NCI-H187 (cell line): Measurements from ENCODE around the gene GRB7.

Experiments
- DNase-seq, 2 experiments: peaks; one replicate each; lab custom pipeline; 2025; lab: John Stamatoyannopoulos, UW

Gene GRB7

DNA sequence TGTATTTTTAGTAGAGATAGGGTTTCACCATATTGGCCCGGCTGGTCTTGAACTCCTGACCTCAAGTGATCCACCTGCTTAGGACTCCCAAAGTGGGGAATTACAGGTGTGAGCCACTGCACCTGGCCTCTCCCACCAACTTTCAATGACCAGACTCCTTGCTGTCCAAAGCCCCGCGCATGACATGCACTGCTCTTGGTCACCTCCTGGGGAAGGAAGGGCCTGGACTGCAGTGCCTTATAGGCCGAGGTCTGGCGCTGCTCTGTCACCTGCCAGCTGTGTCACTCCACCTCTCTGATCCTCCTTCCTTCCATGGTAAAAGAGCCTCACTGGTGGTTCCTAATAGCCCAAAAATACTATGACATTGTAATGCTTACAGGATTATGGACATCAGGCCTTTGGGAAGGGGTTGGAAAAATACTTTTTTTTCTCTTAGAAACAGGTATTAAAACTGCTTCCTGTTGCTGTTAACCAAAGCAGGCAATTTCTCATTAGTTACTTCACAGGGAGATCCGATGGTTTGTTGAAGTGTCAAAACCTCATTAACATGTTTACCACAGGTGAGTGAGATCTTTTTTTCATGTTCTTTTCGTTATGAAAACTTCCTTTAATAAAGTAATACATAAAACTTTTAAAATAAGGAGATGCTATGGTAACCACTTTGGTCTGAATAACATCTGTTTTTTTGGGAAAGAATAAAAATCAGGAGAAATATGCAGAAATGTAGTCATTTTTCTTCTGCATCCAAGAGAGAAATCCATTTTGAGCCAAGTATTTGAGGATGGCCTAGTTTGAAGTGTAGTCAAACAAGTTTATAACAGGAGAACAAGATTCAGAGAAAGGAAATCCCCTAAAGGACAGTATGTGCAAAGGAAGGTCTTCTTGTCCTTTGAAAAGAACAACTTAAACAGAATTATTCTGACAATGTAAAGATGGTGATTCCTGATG lies 35.5 kb downstream of the GRB7 start:
- no peak for DNase-seq

DNA sequence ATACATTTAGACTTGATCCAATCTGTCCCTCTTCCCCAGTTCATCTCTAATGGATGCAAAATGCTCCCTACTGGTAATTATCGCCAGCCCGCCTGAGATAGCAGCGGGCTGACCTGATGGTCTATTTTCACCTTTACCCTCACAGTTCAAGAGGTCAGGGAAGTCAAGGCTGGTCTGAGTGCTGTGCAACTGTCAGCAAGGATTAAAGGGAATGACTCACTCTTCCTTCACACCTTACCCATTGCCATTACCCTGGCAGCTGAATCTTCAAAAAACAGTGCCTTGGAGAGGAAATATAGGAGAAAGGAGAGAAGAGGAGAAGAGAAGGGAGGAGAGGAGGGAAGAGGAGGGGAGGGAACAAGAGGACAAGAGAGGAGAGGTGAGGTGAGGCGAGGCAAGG lies 36.3 kb downstream of the GRB7 start:
- DNase-seq, result no peak

DNA sequence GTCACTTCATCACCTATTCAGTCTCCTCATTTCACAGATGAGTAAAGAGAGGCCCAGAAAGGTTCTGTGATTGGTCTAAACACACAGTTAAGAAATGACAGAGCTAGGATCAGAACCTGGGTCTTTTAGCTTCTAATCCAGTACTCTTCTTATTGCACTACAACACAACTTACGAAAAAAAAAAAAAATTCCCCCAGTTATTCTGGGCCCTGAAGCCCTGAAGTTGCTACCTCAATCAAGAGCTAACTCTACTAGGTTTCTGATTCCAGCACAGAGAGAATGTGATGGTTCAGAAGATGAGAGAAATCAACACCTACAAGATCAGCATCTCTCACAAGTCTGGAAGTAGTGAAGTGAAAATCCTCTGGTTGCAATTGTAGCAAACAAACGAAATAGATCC lies 37.3 kb downstream of the GRB7 start:
- no peak for DNase-seq

DNA sequence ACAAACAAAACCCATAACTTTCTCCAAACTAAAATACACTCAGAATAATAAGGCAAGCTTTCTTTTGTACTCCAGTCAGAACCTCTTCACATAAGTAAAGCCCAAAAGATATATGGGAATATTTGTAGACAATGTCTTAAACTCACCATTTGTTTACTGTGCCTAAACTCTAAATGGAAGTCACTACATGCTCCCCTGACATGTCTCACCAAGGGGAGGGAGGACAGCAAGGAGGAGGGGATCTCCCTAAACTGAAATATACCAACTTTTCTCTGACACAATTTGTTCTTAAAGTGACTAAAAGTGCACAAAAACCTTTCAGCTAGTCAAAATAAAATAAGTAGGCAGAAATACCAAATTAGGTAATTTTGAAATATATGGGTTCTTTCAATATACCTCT lies 38.5 kb downstream of the GRB7 start:
- DNase-seq, result no peak

DNA sequence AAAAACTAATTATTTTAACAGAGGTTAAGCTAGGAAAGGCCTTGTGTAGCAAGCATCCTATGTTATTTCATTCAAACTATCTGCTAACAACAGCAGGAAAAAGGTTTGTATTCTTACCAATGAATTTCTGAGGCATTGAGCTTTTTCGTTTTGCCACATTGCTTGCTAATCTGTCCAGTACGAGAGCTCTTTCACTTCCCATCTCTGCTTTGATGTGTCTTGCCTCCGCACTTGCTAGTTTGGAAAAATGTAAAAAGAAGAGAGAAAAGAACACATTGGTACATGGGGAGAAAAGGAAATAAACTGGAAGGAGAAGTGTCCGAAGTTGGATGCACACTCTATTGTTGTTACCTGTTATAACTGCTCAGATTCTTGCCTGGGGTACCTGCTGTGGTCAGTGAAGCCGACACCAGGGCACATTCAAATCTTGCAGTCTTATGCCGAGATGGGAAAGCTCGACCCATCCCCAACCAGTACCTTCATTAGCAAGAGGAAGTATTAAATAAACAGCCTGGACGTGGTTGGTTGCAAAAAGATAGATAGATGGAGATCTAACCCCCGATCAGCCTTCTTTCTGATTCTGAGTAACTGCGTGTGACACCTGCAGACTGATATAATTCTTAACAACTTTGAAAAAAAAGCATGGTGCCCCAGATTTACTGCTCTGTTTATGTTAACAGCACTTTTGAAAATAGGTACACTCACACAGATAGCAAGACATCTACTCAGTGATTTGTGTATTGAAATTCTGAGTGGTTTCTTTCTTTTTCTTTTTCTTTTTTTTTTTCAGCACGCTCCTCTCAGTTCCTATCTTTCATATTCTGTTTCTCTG lies 40.0 kb downstream of the GRB7 start:
- no peak for DNase-seq

DNA sequence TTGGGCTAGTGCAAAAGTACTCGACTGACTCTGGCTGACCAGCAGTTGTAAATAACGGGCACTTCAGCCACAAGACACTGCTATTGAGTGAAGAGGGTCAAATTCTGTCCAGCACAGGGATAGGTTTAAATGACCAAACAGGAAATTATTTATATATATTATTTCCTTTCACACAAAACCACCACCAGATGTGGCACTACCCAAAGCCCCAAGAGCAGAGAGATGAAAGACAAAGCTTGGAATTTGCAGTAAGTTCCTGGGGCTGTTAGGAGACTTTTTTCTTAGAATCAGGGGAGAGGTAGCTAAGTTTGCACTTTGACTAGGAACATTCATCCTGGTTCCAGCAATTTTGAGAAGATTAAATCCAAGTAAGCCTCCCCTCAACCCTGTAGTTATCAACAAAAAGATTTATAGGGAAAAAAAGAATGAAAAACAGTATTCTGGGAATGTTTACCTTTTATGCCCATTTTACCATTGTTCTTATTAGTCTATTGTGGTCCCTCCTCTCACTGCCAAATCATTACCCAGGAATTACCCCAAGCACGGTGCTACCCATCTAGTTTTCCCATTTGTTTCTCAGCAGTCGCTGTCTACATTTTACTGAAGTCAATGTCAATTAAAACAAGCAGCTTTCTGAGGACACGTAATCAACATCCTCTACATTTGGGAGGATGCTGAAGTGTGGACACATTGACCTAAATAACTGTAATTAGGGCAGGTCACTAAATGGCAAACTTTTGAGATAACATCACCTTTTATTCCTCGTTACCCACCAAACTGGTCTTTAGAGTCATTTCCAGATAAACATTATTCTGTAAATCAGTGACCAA lies 43.5 kb downstream of the GRB7 start:
- no peak for DNase-seq

DNA sequence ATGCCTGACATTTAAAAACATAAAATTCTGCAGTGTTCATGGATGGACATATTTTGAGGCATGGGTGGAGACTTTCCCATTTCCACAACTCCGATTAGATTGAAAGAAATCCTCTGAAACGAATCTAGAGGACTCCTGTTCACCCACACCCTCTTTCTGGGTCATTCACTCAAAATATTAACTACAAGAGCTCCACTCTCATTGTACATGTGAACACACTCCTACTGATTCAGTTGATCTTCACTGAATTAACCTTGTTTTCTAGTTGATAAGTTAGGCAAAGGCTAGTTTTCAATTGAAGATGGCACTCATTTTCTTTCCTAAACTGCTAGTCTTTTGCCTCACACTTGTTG lies 44.1 kb downstream of the GRB7 start:
- no peak for DNase-seq

DNA sequence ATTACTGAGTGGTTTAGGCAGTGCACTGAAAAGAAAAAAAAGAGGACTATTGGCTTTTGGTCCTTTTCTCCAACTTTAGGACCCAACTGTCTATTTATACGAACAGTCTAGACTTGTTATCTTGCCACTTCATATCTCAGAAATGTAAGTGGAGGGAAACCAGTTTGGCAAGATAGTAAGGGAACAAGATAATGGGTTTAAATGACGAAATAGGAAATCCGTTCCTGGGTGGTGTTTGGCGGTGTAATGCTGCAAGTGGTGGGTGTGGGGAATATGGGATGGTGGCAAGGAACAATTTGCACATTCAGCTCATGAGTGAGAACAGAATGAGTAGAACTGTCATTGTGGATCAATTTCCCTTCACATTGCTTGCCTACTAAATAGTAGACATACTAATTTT lies 44.7 kb downstream of the GRB7 start:
- no peak for DNase-seq

DNA sequence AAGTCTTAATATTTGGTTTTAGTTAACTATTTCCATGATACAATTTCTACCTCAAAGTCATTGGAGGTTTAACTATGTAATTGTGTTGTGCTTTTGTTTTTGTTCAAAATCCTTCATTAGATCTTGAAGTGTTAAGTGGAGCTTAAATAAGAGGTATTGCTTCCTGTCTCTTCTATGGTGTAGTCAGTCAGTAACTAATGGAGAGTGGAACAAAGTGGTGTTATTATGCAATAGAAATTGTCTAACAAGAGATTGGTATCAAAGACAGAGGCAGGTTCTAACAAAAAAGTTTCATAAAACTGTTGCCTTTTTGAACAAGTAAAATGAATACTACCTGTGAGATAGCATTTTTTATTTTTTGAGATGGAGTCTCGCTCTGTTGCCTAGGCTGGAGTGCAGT lies 45.2 kb downstream of the GRB7 start:
- DNase-seq, result no peak

DNA sequence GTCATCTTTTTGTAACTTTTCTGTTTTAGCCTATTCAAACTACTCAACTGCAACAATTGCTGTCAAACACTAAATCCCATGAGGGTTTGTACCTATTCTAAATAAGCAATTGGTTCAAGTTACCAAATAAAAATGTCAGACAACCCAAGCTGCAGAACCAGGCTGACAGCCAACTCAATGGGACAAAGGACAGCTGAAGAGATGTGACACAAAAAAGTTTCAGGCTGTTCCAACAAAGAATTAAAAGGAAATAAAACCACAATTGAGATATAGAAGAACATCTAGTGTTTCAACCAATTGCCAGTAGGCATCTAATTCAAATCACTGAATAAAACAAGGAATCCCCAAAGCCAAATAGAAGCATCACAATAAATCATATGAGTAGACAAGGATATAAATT lies 49.3 kb downstream of the GRB7 start:
- DNase-seq, result no peak

DNA sequence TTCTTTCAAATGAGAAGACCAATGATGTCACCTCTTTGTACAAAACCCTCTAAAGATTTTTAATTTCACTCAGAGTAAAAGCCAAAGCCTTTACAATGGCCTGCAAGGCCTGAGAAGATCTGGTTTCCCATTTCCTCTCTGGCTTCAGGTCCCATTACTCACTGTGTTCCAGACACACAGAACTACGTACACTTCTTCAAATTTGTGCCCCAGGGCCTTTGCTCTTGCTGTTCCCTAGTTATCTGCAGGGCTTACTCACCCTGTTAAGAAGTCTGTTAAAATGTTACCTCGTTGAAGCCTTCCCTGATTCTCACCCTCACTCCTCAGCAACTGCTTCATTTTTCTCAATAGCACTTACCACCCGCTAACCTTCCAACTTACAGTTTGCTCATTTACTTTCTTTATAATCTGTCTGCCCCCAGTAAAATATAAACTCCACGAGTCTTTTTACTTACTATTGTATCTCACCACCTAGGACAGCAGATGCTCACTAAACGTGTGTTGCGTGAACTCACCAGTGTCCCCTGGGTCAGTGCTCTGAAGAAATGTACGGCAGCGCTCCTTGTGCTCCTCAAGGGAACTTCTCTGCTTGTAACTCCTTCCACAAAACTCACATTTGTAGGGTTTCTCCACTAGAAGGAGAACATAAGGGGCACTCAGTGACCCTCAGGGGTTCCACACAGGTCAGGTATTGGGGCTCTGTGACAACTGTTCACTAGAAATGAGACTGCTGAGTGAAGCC lies 50.2 kb downstream of the GRB7 start:
- no peak for DNase-seq

DNA sequence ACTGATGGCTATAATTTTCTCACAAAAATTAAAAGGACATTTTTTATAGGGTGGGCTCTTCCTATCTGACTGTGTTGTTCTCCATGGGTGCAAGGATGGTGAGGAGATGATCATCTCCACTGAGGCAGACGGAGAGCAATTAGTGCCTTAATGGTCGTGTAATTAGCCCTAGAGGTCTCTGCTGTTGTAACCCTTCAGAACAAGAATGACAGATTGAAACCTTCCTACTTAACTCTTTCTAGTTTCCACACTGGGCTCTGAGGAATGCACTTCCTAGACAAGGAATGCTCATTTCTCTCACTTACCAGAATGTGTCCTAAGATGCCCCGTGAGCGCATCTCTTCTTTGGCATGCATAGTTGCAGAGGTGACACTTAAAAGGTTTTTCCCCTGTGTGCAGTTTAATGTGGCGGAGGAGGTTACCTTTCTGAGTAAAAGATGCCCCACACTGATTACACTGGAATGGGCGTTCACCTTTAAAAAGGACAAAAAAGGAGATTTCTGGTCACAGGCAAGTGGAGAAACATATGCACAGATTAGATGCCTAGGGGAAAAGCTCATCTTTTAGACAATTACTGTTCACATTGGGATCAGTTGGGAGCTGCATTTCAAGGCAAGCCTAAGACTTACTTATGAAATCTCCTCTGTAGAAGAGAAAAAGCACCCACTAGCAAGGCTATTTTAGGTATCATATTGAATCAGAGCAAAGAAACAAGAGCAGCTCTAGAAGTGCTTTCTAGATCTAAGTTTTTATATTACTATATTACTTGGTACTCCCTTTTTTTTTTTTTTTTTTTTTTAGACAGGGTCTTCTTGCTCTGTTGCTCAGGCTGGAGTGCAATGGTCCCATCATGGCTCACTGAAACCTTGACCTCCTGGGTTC lies 53.6 kb downstream of the GRB7 start:
- DNase-seq, result no peak

DNA sequence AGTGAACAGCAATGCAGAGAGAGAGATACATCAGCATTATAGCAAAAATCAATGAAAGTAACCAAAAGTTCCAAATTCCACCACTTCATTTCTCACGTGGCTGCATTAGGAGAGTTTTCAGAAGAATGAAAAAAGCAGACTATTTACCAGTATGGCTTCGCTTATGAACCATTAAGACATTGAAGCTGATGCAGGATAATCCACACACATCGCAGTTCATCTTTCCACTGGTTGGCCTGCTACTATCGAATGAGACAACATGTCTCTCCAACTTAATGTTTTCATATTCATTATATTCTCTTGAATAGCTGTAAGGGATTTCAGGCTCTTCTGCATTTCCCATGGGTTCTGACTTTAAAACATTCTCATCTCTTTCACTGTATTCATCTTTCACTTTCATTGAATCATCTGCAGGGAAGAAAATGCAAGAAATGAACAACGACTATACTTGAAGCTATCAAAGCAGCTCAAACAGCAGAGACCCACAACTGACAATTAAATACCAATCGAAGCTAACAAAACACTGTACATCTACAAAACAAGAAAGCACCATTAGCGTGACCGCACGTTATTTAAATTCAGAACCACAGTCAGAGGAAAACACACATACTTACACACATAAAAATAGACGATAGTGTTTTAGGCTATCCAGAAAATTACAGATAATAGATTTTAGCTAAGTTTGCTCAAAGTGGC lies 54.9 kb downstream of the GRB7 start:
- no peak for DNase-seq

DNA sequence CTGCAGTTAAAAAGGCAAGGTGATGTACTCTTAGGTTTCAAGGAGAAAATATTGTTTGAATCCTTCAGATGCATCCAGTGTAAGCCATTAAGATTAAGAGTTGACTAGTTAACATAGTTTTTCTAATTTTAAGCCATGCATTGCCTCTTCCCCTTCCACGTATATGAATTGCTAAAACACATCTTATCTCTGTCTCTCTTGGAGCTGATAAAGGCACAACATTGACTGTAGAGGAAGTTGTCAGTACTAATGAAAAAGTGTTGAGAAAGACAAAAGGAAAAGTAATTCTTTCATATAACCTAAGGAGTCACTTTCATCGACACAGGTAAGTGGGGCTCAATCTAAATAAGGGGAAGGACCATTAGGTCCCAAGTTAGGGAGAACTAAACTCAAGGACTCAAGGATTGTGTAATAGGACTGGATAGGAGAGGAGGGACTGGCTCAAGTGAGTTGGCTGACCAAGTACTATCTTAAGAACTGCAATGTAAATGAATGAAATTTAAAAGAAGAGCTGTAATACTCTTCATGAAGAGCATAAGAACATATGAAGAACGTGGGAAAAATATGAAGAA lies 55.6 kb downstream of the GRB7 start:
- no peak for DNase-seq

DNA sequence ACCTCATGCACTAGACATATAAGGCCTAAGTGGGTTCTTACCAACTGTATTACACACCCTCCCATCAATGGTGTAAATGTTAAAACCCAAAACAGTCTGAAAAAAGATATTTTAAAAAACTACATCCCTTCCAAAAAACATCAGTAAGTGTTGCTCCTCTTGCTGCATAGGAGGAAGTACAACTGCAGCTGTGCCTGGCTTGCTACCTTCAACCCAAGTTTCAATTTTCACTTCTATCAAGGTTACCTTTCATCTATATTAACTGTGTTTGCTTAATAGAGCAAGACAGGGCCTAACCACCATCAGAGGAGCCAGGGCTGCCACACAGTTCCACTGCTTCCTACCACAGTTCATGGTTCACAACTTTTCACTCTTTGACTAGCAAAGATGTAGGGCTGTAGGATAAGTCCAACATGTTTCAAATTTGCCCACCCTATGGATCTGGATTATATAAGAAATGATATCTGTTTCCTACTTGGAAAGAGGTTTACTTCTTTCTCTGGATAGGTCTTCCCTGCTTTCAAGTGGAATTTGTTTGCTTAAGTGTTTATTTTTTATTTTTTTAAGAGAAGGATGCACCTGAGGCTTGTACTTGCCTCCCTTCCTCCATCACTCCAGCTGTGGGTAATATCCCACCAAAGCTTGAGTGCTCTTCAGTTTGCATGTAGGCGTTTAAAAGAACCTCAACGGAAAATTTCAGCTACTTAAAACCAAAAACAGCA lies 56.7 kb downstream of the GRB7 start:
- DNase-seq, result peak; percentile 68 to 81
